ENCODE measurements around the gene RNF213. TPM values are rescaled to one million over a fixed set of nuclear protein-coding genes. Genes with fewer than 3 reads are reported as not detected.

RNF213 gene
- total RNA-seq, 1 donor from 2014 or later = 110 TPM

DNA sequence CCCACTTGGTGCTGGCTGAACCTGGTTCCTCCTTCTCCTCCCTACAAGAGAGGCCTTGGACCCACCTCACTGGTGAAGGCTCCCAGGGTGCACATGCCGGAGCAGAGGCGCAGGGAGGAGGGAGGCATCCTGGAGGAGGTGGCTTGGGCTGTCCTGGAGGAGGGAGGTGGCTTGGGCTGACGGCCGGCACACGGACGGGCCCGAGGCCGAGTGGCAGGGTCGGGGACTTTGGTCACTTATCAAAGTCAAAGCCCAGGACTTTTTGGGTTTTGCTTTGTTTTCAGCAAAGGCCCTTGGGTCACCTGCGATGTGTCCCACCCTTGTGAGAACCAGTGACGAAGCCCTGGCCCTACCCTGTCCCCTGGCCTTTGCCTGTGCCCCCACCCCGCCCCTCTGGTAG is 182.8 kb downstream of the RNF213 start:
- no peak overlapping the region for H3K27ac Mint-ChIP-seq (ENCODE audit: unreplicated experiment)
- H3K4me1 Mint-ChIP-seq (ENCODE audit: unreplicated experiment) = no peaks in the 10 kb centered on the region
- no peaks in the 10 kb centered on the region for H3K36me3 Mint-ChIP-seq (ENCODE audit: low read depth, unreplicated experiment)
- TF ChIP-seq, protein P1, sequence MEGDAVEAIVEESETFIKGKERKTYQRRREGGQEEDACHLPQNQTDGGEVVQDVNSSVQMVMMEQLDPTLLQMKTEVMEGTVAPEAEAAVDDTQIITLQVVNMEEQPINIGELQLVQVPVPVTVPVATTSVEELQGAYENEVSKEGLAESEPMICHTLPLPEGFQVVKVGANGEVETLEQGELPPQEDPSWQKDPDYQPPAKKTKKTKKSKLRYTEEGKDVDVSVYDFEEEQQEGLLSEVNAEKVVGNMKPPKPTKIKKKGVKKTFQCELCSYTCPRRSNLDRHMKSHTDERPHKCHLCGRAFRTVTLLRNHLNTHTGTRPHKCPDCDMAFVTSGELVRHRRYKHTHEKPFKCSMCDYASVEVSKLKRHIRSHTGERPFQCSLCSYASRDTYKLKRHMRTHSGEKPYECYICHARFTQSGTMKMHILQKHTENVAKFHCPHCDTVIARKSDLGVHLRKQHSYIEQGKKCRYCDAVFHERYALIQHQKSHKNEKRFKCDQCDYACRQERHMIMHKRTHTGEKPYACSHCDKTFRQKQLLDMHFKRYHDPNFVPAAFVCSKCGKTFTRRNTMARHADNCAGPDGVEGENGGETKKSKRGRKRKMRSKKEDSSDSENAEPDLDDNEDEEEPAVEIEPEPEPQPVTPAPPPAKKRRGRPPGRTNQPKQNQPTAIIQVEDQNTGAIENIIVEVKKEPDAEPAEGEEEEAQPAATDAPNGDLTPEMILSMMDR (IDR thresholded peaks at IDR 0.05; ENCODE audit: unreplicated experiment) = no peak
- DNase-seq (ENCODE audit: low spot score) = no peak
- H3K27me3 Mint-ChIP-seq (ENCODE audit: unreplicated experiment) = peaks cover 9% of the 10 kb centered on the region
- H3K4me3 Mint-ChIP-seq (ENCODE audit: unreplicated experiment) = no peak overlapping the region
- H3K9me3 Mint-ChIP-seq (ENCODE audit: unreplicated experiment) = no peaks in the 10 kb centered on the region

DNA sequence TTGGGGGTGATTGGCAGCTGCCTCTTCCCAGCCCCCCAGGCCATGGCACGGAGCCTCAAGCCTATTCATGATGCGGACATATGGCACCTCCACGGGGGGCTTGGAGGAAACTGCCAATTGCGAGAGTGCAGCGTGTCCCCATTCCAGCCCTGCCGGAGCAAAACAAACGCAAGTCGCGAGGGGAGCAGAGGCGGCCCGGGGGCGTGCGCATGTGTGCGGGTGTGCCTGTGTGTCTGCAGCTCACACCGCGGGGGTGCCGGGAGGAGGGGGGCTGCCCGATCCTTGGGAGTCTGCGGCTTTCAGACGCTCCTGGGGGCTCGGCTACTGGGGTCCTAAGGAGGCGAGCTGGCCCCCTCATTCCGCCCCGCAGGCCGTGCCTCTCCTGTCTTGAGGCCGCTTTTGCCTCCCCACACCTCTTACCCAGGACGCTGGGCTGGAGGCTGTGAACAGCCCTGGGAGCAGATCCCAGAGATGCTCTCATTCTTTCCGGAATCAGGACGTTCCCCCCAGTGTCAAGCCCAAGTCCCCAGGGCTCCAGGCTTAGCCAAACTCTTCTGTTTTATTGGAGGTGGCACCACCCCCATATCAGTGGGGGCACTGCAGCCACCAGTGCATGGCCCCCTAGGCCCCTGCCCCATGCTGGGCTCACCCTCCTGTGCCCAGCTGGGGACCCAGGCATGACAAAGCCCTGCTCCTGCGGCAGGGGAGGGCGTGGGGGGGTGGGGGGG is 183.4 kb downstream of the RNF213 start:
- no peak overlapping the region for H3K4me3 Mint-ChIP-seq (ENCODE audit: unreplicated experiment)
- TF ChIP-seq, protein P1 (IDR thresholded peaks at IDR 0.05; ENCODE audit: unreplicated experiment) = no peak
- H3K4me1 Mint-ChIP-seq (ENCODE audit: unreplicated experiment) = no peaks in the 10 kb centered on the region
- peaks cover 9% of the 10 kb centered on the region for H3K27me3 Mint-ChIP-seq (ENCODE audit: unreplicated experiment)
- H3K36me3 Mint-ChIP-seq (ENCODE audit: low read depth, unreplicated experiment) = no peaks in the 10 kb centered on the region
- no peak overlapping the region for H3K27ac Mint-ChIP-seq (ENCODE audit: unreplicated experiment)
- H3K9me3 Mint-ChIP-seq (ENCODE audit: unreplicated experiment) = no peaks in the 10 kb centered on the region
- DNase-seq (ENCODE audit: low spot score) = no peak

DNA sequence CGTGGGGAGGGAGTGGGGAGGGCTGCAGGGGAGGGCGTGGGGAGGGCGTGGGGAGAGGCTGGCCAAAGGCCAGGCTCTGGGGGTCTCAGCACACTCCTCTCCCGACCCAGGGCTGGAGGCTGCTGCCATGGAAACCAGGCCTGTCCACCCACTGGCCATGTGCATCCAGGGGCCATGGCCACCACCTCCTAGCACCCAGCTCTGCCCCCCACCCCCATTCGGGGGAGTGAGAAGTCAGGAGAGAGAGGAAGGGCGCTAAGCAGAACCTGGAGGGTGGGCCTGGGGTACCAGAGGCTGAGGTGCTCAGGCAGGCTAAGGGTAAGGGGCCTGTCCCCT is 184.0 kb downstream of the RNF213 start:
- H3K27me3 Mint-ChIP-seq (ENCODE audit: unreplicated experiment) = peaks cover 9% of the 10 kb centered on the region
- H3K4me1 Mint-ChIP-seq (ENCODE audit: unreplicated experiment) = no peaks in the 10 kb centered on the region
- TF ChIP-seq, protein P1 (IDR thresholded peaks at IDR 0.05; ENCODE audit: unreplicated experiment) = no peak
- no peak overlapping the region for H3K4me3 Mint-ChIP-seq (ENCODE audit: unreplicated experiment)
- no peak for DNase-seq (ENCODE audit: low spot score)
- H3K9me3 Mint-ChIP-seq (ENCODE audit: unreplicated experiment) = no peaks in the 10 kb centered on the region
- no peaks in the 10 kb centered on the region for H3K36me3 Mint-ChIP-seq (ENCODE audit: low read depth, unreplicated experiment)
- H3K27ac Mint-ChIP-seq (ENCODE audit: unreplicated experiment) = no peak overlapping the region

DNA sequence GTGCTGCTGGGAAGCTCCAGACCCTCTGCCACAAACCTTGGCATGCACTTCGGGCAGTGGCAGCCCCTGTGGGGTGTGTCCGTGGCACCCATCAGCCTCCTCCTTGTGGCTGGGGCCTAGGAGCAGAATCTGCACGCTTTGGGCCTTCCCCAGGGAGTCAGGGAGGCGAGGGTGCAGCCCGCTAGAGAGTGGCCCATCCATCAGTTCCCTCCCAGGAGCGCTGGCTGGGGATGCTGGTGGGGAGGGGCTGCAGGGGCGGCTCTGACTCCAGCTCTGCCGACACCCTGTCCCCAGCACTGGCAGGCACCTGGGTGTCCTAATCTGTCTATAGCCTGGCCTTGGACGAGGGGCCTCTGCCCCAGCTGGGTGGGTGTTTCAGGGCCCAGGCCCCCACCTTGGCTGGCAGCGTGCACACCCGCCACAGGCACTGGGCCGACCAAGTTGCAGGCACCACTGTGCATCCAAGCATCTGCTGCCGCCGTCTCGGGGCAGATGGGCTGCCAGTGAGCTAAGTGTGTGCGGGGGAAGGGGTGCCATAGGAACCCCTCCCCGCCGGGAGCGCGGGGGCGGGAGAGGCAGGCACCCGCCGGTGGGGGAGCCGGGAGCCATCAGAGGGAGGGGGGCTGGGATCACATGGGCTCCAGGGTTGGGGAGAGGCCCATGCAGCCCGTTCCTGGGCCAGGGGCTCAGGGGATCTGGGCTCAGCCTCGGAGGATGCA is 184.5 kb downstream of the RNF213 start:
- H3K27ac Mint-ChIP-seq (ENCODE audit: unreplicated experiment) = no peak overlapping the region
- no peak for DNase-seq (ENCODE audit: low spot score)
- TF ChIP-seq, protein P1 (IDR thresholded peaks at IDR 0.05; ENCODE audit: unreplicated experiment) = no peak
- no peaks in the 10 kb centered on the region for H3K36me3 Mint-ChIP-seq (ENCODE audit: low read depth, unreplicated experiment)
- peaks cover 9% of the 10 kb centered on the region for H3K27me3 Mint-ChIP-seq (ENCODE audit: unreplicated experiment)
- no peak overlapping the region for H3K4me3 Mint-ChIP-seq (ENCODE audit: unreplicated experiment)
- no peaks in the 10 kb centered on the region for H3K4me1 Mint-ChIP-seq (ENCODE audit: unreplicated experiment)
- H3K9me3 Mint-ChIP-seq (ENCODE audit: unreplicated experiment) = no peaks in the 10 kb centered on the region

DNA sequence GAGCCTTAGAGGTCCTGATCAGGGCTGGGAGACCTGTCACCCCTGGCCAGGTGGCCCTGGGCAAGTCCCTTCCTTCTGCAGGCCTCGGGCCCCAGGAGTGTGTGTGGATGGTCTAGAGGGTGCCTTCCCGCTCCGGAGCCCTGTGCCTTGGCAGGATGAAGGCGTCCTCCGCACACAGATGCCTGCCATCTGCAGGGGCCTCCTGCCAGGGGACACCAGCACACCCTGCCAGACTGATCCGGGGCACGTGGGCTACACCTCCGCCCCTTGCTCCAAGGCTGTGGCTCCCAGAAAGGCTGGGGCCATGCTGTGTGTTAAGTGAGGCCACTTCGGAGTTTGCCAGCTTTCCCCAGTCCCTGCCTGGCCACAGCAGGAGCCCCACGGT is 185.1 kb downstream of the RNF213 start:
- TF ChIP-seq, protein P1 (IDR thresholded peaks at IDR 0.05; ENCODE audit: unreplicated experiment) = no peak
- Mint-ChIP-seq H3K36me3 (ENCODE audit: low read depth, unreplicated experiment) (no peaks in the 10 kb centered on the region), H3K9me3 (ENCODE audit: unreplicated experiment) (no peaks in the 10 kb centered on the region), H3K27me3 (ENCODE audit: unreplicated experiment) (peaks cover 9% of the 10 kb centered on the region), H3K4me3 (ENCODE audit: unreplicated experiment) (no peak overlapping the region), H3K4me1 (ENCODE audit: unreplicated experiment) (no peaks in the 10 kb centered on the region), H3K27ac (ENCODE audit: unreplicated experiment) (no peak overlapping the region)
- no peak for DNase-seq (ENCODE audit: low spot score)
